Activated CD4-positive, alpha-beta memory T cell treated with anti-CD3 and anti-CD28 coated beads for 36 hours (primary cell): ENCODE results near the gene SLC25A53. TPM values are rescaled to one million over a fixed set of nuclear protein-coding genes. Genes with fewer than 3 reads are reported as not detected.

Experiments used
- CTCF ChIA-PET: fragments of 350-600 bp; sonication (Branson Sonifier 250); formaldehyde crosslinking; loops from one replicate; lab custom pipeline; 2021; ENCODE audit warnings: antibody characterized with exemption, inconsistent platforms; lab: Charles Lee
- POLR2A ChIA-PET: fragments of 350-600 bp; sonication (Branson Sonifier 250); formaldehyde crosslinking; loops from one replicate; lab custom pipeline; 2021; ENCODE audit warnings: antibody characterized with exemption; lab: Charles Lee
- DNase-seq: peaks from one replicate; pipeline ENCODE4 v3.0.0-alpha.2; 2020
- H3K27ac Mint-ChIP-seq: one replicate; pipeline ENCODE4 v1.8.0; 2021; ENCODE audit warnings: mixed read lengths
- H3K27me3 Mint-ChIP-seq: one replicate; pipeline ENCODE4 v1.8.0; 2021; ENCODE audit warnings: mixed read lengths
- H3K36me3 Mint-ChIP-seq: one replicate; pipeline ENCODE4 v1.8.0; 2021; ENCODE audit warnings: mixed read lengths
- H3K4me1 Mint-ChIP-seq: one replicate; pipeline ENCODE4 v1.8.0; 2021; ENCODE audit warnings: low read depth, mixed read lengths
- H3K4me3 Mint-ChIP-seq: one replicate; pipeline ENCODE4 v1.8.0; 2021; ENCODE audit warnings: mild to moderate bottlenecking, mixed read lengths
- H3K9me3 Mint-ChIP-seq: one replicate; pipeline ENCODE4 v1.8.0; 2021; ENCODE audit warnings: mixed read lengths
- intact Hi-C: fragments of 100-400 bp; cut with micrococcal nuclease; formaldehyde crosslinking; loops from one replicate; pipeline ENCODE4 v1.15.1; 2023
- total RNA-seq, 2 experiments: library from RNA; stranded (reverse); gene quantifications; one replicate each; pipeline ENCODE4 v1.2.3, GENCODE V29; 2021

Gene SLC25A53
- total RNA-seq: 1 to 10 TPM; 3.6 to 4.2 TPM

- Mint-ChIP-seq H3K27ac (peak within 1 kb of the TSS; percentile 100), H3K36me3 (peaks cover 2% of the 10 kb centered on the region), H3K4me3 (peak within 1 kb of the TSS; percentile 99), H3K27me3 (no peaks in the 10 kb centered on the region), H3K4me1 (peaks cover 15% of the 10 kb centered on the region), H3K9me3 (no peaks in the 10 kb centered on the region)
- ChIA-PET POLR2A (interaction anchor here (0.9 to 1.8 kb wide), 4 partner anchors 10 to 238 kb away, joined by 3 to 21 read pairs (median 6); partner anchors contain the start of genes FAM199X and ZCCHC18), CTCF (interaction anchor here (0.6 to 1.8 kb wide), 7 partner anchors 9 to 311 kb away, joined by 3 to 24 read pairs (median 5); partner anchors contain the start of genes FAM199X and ZCCHC18)
- intact Hi-C loops: loop anchor here (1.0 to 2.0 kb wide), 3 partner anchors 9 to 471 kb away; partner anchors contain the start of genes FAM199X and MORF4L2
- DNase-seq: peak; percentile 87
Measured at GRCh38 chrX:104156630-104157529, at the start of gene SLC25A53. Gene SLC25A53, minus strand, starts transcription at chrX:104157009. Its CDS starts 51,752 bp downstream, at chrX:104105257.

- DNase-seq: no peak
- Mint-ChIP-seq H3K4me3 (no peak overlapping the region), H3K27ac (no peak overlapping the region), H3K27me3 (no peaks in the 10 kb centered on the region), H3K36me3 (peaks cover 3% of the 10 kb centered on the region), H3K9me3 (no peaks in the 10 kb centered on the region), H3K4me1 (no peaks in the 10 kb centered on the region)
- POLR2A ChIA-PET: no interaction called here
- intact Hi-C loops: no loop called here
- CTCF ChIA-PET: interaction anchor here (0.7 kb wide), 1 partner anchor 10 kb away, joined by 3 read pairs; no protein-coding TSS in a partner anchor
Measured at GRCh38 chrX:104205548-104205947, 48.7 kb upstream of the SLC25A53 start.

GRCh38 chrX:104195489-104196084 is 38.8 kb upstream of the SLC25A53 start:
- H3K36me3 Mint-ChIP-seq: peaks cover 2% of the 10 kb centered on the region
- DNase-seq: no peak
- H3K27ac Mint-ChIP-seq: no peak overlapping the region
- H3K4me1 Mint-ChIP-seq: peaks cover 5% of the 10 kb centered on the region
- ChIA-PET POLR2A (no interaction called here), CTCF (interaction anchor here (0.9 to 1.8 kb wide), 11 partner anchors 10 to 367 kb away, joined by 3 to 12 read pairs (median 3); partner anchors contain the start of gene FAM199X)
- no peaks in the 10 kb centered on the region for H3K27me3 Mint-ChIP-seq
- intact Hi-C loops: loop anchor here (1.0 to 2.0 kb wide), 2 partner anchors 29 to 76 kb away; partner anchors contain the start of gene FAM199X
- no peak overlapping the region for H3K4me3 Mint-ChIP-seq
- no peaks in the 10 kb centered on the region for H3K9me3 Mint-ChIP-seq

GRCh38 chrX:104195013-104195412 is 38.2 kb upstream of the SLC25A53 start:
- ChIA-PET POLR2A (no interaction called here), CTCF (interaction anchor here (1.0 to 1.8 kb wide), 10 partner anchors 10 to 366 kb away, joined by 3 to 12 read pairs (median 4); partner anchors contain the start of gene FAM199X)
- no peak overlapping the region for H3K4me3 Mint-ChIP-seq
- no peaks in the 10 kb centered on the region for H3K27me3 Mint-ChIP-seq
- DNase-seq: no peak
- no peak overlapping the region for H3K27ac Mint-ChIP-seq
- intact Hi-C loops: loop anchor here (1.0 to 2.0 kb wide), 2 partner anchors 28 to 76 kb away; partner anchors contain the start of gene FAM199X
- peaks cover 4% of the 10 kb centered on the region for H3K36me3 Mint-ChIP-seq
- H3K4me1 Mint-ChIP-seq: peaks cover 5% of the 10 kb centered on the region
- H3K9me3 Mint-ChIP-seq: no peaks in the 10 kb centered on the region

GRCh38 chrX:104193485-104193884 is 36.7 kb upstream of the SLC25A53 start:
- Mint-ChIP-seq H3K27me3 (no peaks in the 10 kb centered on the region), H3K4me3 (no peak overlapping the region), H3K36me3 (peaks cover 6% of the 10 kb centered on the region), H3K9me3 (no peaks in the 10 kb centered on the region), H3K4me1 (peaks cover 9% of the 10 kb centered on the region), H3K27ac (no peak overlapping the region)
- ChIA-PET CTCF (no interaction called here), POLR2A (no interaction called here)
- intact Hi-C loops: no loop called here
- DNase-seq: no peak

GRCh38 chrX:104189837-104190236 is 33.0 kb upstream of the SLC25A53 start:
- no peak overlapping the region for H3K4me3 Mint-ChIP-seq
- POLR2A ChIA-PET: no interaction called here
- intact Hi-C loops: no loop called here

GRCh38 chrX:104187931-104188330 is 31.1 kb upstream of the SLC25A53 start:
- ChIA-PET POLR2A (no interaction called here), CTCF (no interaction called here)
- DNase-seq: no peak
- Mint-ChIP-seq H3K9me3 (no peaks in the 10 kb centered on the region), H3K4me3 (no peak overlapping the region), H3K27ac (no peak overlapping the region), H3K4me1 (peaks cover 17% of the 10 kb centered on the region), H3K27me3 (no peaks in the 10 kb centered on the region), H3K36me3 (peaks cover 6% of the 10 kb centered on the region)
- intact Hi-C loops: no loop called here

More at GRCh38 chrX:104189837-104190236, 33.0 kb upstream of the SLC25A53 start:
- peak; percentile 30 for DNase-seq
- peak overlapping the region; percentile 42 for H3K27ac Mint-ChIP-seq
- peaks cover 6% of the 10 kb centered on the region for H3K36me3 Mint-ChIP-seq
- H3K4me1 Mint-ChIP-seq: peaks cover 5% of the 10 kb centered on the region
- CTCF ChIA-PET: no interaction called here
- H3K9me3 Mint-ChIP-seq: no peaks in the 10 kb centered on the region
- no peaks in the 10 kb centered on the region for H3K27me3 Mint-ChIP-seq

GRCh38 chrX:104183685-104184084 is 26.9 kb upstream of the SLC25A53 start:
- POLR2A ChIA-PET: no interaction called here
- CTCF ChIA-PET: interaction anchor here (1.0 to 2.4 kb wide), 2 partner anchors 9 to 12 kb away, joined by 3 to 9 read pairs; no protein-coding TSS in a partner anchor
- Mint-ChIP-seq H3K9me3 (no peaks in the 10 kb centered on the region), H3K27ac (no peak overlapping the region), H3K27me3 (no peaks in the 10 kb centered on the region), H3K4me3 (no peak overlapping the region), H3K4me1 (peaks cover 29% of the 10 kb centered on the region), H3K36me3 (peaks cover 3% of the 10 kb centered on the region)
- intact Hi-C loops: loop anchor here (2.0 kb wide), 1 partner anchor 17 kb away; the partner anchor contains the start of gene FAM199X
- DNase-seq: peak; percentile 11

- ChIA-PET POLR2A (no interaction called here), CTCF (no interaction called here)
- no peak for DNase-seq
- intact Hi-C loops: no loop called here
- H3K4me1 Mint-ChIP-seq: peaks cover 22% of the 10 kb centered on the region
- H3K36me3 Mint-ChIP-seq: peaks cover 14% of the 10 kb centered on the region
- no peaks in the 10 kb centered on the region for H3K9me3 Mint-ChIP-seq
- H3K27me3 Mint-ChIP-seq: no peaks in the 10 kb centered on the region
- no peak overlapping the region for H3K4me3 Mint-ChIP-seq
- H3K27ac Mint-ChIP-seq: no peak overlapping the region
Measured at GRCh38 chrX:104173841-104174240, 17.0 kb upstream of the SLC25A53 start.

- H3K27ac Mint-ChIP-seq: no peak overlapping the region
- CTCF ChIA-PET: no interaction called here
- POLR2A ChIA-PET: no interaction called here
Measured at GRCh38 chrX:104172788-104173187, 16.0 kb upstream of the SLC25A53 start.

GRCh38 chrX:104172121-104172520 is 15.3 kb upstream of the SLC25A53 start:
- CTCF ChIA-PET: no interaction called here
- H3K4me1 Mint-ChIP-seq: peaks cover 37% of the 10 kb centered on the region
- H3K27ac Mint-ChIP-seq: no peak overlapping the region
- no peak for DNase-seq
- H3K36me3 Mint-ChIP-seq: peaks cover 8% of the 10 kb centered on the region
- no peak overlapping the region for H3K4me3 Mint-ChIP-seq
- H3K27me3 Mint-ChIP-seq: no peaks in the 10 kb centered on the region
- intact Hi-C loops: no loop called here
- POLR2A ChIA-PET: no interaction called here
- no peaks in the 10 kb centered on the region for H3K9me3 Mint-ChIP-seq

More at GRCh38 chrX:104172788-104173187, 16.0 kb upstream of the SLC25A53 start:
- no peaks in the 10 kb centered on the region for H3K27me3 Mint-ChIP-seq
- peaks cover 32% of the 10 kb centered on the region for H3K4me1 Mint-ChIP-seq
- no peak for DNase-seq
- peaks cover 9% of the 10 kb centered on the region for H3K36me3 Mint-ChIP-seq
- intact Hi-C loops: no loop called here
- H3K9me3 Mint-ChIP-seq: no peaks in the 10 kb centered on the region
- H3K4me3 Mint-ChIP-seq: no peak overlapping the region

GRCh38 chrX:104168127-104168526 is 11.3 kb upstream of the SLC25A53 start:
- no peaks in the 10 kb centered on the region for H3K9me3 Mint-ChIP-seq
- H3K4me3 Mint-ChIP-seq: peak overlapping the region; percentile 72
- no peak for DNase-seq
- H3K4me1 Mint-ChIP-seq: peaks cover 35% of the 10 kb centered on the region
- no peak overlapping the region for H3K27ac Mint-ChIP-seq
- ChIA-PET CTCF (no interaction called here), POLR2A (no interaction called here)
- H3K27me3 Mint-ChIP-seq: no peaks in the 10 kb centered on the region
- intact Hi-C loops: no loop called here
- H3K36me3 Mint-ChIP-seq: peaks cover 5% of the 10 kb centered on the region
